GM21825 (cell line): ENCODE measurements around the gene FREM2.
A peak's percentile ranks its signal among the peaks of the same experiment; 100 is the strongest.

Experiments used
- ATAC-seq: cut with Tn5 transposase; IDR thresholded peaks from one replicate; pipeline ENCODE4 v1.9.1; 2021; ENCODE audit warnings: mild to moderate bottlenecking, moderate library complexity; ENCODE audit not compliant: unreplicated experiment

FREM2 gene

GRCh38 chr13:38819596-38819995, 132.7 kb downstream of the FREM2 start:
- no peak for ATAC-seq

GRCh38 chr13:38821770-38822551, 135.1 kb downstream of the FREM2 start:
- no peak for ATAC-seq

GRCh38 chr13:38824342-38824741, 137.5 kb downstream of the FREM2 start:
- no peak for ATAC-seq

- no peak for ATAC-seq
These were observed 139.4 kb downstream of the FREM2 start for GRCh38 chr13:38826182-38826813.

GRCh38 chr13:38830442-38831045, 143.7 kb downstream of the FREM2 start:
- ATAC-seq, result no peak

GRCh38 chr13:38844581-38844980, 157.7 kb downstream of the FREM2 start:
- ATAC-seq, result no peak

GRCh38 chr13:38848360-38848759, 161.5 kb downstream of the FREM2 start:
- ATAC-seq, result no peak

- no peak for ATAC-seq
These were observed 162.4 kb downstream of the FREM2 start for GRCh38 chr13:38849315-38849714.

- peak; percentile 47 for ATAC-seq
These were observed 164.2 kb downstream of the FREM2 start for GRCh38 chr13:38850868-38851626.

GRCh38 chr13:38854226-38854625, 167.3 kb downstream of the FREM2 start:
- ATAC-seq, result no peak

GRCh38 chr13:38856065-38856464, 169.2 kb downstream of the FREM2 start:
- ATAC-seq, result no peak

GRCh38 chr13:38862443-38862842, 175.6 kb downstream of the FREM2 start:
- ATAC-seq, result no peak

GRCh38 chr13:38863536-38863935, 176.7 kb downstream of the FREM2 start:
- ATAC-seq, result no peak

GRCh38 chr13:38866649-38867048, 179.8 kb downstream of the FREM2 start:
- ATAC-seq, result no peak

GRCh38 chr13:38868399-38868798, 181.5 kb downstream of the FREM2 start:
- ATAC-seq, result no peak

- ATAC-seq, result no peak
These were observed 182.0 kb downstream of the FREM2 start for GRCh38 chr13:38868870-38869269.

- ATAC-seq, result no peak
These were observed 184.4 kb downstream of the FREM2 start for GRCh38 chr13:38871275-38871674.

- no peak for ATAC-seq
These were observed 185.8 kb downstream of the FREM2 start for GRCh38 chr13:38872693-38873092.

GRCh38 chr13:38875186-38875875, 188.5 kb downstream of the FREM2 start:
- no peak for ATAC-seq

GRCh38 chr13:38879278-38879677, 192.4 kb downstream of the FREM2 start:
- ATAC-seq, result no peak

GRCh38 chr13:38879786-38880185, 192.9 kb downstream of the FREM2 start:
- ATAC-seq, result no peak
